DMS53 (cell line): ENCODE data around the gene IRGC.
A peak's percentile ranks its signal among the peaks of the same experiment; 100 is the strongest.

Experiments used
- DNase-seq: peaks from one replicate; lab custom pipeline; 2025; lab: John Stamatoyannopoulos, UW

IRGC gene

GRCh38 chr19:43691755-43692154, 24.1 kb upstream of the IRGC start:
- peak; percentile 46 for DNase-seq

DNA sequence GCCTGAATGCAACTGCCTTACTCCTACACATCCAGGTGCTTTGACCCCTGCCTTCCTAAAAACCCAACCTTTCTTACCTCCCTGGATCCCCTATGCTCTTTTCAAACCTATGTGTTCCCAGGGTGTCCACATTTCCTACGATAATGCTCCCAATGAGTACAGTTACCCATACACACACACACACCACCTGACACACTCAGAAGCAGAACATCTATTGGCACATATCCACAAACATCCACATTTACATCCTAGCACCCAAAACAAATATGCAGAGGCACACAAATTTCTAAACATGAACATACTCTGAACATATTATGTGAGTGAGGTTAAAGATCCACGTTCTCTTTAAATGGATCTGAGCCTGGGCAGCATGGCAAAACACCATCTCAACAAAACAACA, 23.5 kb upstream of the IRGC start:
- DNase-seq, result no peak

DNA sequence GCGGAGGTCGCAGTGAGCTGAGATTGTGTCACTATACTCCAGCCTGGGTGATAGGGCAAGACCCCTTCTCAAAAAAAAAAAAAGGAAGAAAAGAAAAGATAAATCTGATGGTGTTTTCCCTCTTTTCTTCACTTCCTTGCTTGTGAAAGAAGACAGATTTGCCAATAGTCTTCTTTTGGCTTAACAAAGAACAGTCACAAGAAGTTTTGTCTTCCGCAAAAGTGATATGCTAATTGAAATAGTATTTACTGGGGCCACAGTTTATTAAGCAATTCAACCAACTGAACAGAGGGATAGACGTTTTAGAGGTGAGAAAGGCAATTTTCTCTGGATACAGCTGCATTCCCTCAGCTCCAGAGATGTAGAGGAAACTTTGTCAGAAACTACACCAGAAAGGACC, 23.0 kb upstream of the IRGC start:
- no peak for DNase-seq

GRCh38 chr19:43694553-43694952, 21.3 kb upstream of the IRGC start:
- DNase-seq, result peak; percentile 14

GRCh38 chr19:43695985-43696704, 19.7 kb upstream of the IRGC start:
- no peak for DNase-seq

DNA sequence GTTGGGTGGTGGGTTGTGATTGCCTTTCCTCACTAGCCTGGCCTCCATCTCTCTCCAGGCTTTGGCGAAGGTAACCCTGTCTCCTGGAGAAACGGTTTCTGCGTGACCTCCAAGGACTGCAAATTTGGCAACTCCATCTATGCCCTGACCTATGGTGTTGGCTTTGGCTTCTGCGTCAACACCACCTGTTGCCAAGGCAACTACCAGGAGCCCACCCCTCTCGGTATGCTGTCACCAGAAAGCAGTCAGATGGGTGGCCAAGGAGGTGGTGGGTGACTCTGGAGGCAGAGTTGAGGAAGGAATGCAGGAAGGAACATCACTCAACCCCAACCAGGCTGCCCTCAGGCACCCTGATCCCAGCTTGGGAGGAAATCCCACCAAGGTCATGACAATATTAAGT, 18.6 kb upstream of the IRGC start:
- no peak for DNase-seq

DNA sequence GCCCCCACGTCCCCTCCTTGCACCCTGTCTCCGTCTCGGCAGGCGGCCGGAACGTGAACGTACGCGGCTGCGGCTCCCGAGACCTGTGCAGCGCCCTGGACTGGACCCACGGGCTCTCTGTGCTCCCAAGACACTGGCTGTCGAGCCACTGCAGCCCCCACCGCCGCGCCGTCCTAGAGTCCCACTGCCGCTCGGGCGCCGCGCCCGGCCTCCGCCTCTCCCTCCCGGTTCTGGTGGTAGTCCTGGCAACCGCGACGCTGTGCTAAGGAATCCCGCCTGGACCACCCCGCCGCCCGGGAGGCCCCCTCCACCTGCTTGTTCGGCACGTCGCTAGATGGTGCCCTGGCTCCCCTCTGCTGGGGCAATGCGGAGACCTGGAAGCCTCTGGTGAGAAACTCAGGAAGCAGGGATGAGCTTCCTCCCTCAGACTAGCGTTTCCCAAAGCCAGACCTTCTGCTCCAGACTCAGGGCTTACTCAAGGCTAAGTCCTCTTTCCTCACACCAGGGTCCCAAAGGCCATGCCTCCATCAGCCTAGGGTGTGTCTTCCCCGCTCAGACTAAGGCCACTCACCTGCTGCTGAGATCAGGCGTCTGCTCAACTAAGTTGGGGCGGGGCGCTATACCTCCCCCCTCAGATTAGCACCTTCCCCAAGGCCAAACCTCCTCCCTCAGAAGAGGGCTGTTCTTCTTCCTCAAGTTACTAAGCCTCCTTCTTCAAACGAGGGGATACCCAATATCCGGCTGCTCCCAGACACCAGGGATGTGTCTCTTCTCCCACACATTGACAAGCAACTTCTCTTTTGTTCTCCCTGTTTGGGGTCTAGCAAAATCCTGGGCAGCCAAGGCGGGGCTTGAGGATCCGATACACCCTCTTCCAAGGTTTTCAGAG, 16.1 kb upstream of the IRGC start:
- DNase-seq, result peak; percentile 62

DNA sequence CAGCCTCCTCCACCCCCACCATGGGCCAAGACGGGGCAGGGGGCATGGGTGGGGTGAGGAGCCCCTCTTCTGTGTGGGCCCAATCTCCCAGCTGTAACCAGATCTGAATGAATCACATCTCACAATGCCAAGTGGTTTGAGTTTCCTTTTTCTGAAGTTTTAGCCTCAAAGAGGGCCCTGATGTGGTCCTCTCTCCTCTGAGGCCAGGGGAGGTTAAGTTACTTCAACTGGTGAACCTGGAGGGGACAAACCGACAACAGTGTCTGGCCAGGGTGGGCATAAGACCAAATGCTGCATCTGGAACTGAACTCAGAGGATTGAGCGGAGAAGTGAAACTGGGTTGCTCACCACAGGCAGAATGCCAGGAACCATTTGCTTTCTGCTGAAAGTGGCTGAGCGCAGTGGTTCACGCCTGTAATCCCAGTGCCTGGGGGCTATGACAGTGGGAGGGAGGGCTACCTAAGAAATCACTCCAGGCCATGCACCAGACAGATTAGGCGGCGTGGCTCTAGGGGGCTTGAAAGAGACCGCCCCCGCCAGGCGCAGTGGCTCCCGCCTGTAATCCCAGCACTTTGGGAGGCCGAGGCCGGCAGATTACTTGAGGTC, 15.4 kb upstream of the IRGC start:
- DNase-seq, result no peak

DNA sequence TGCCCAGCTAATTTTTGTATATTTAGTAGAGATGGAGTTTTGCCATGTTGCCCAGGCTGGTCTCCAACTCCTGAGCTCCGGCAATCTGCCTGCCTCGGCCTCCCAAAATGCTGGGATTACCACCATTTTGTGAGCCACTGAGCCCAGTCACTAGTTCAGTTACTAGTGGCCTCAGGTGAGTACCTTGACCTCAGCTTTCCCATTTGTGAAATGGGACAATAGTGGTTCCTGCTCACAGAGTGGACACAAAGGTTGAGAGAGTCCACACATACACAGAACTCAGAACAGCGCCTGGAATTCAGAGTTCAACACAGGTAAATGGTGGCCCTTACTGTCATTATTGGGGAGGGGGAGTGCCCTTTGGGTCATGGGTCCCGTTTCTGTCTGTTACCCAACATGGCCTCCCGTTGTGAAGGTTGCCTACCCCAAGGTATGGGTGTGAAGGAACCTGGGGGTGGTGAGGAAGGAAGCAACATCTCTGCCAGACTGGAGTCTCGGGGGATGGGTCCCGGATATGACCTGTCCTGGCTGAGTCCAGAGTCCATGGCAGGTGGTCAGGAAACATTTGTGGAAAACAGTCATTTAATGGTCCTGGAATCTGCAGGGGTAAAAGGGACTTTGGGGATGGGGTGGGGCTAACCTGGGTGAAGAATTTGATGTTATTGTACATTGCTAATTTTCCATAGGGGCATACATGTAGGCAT, 11.7 kb upstream of the IRGC start:
- peak; percentile 63 for DNase-seq

DNA sequence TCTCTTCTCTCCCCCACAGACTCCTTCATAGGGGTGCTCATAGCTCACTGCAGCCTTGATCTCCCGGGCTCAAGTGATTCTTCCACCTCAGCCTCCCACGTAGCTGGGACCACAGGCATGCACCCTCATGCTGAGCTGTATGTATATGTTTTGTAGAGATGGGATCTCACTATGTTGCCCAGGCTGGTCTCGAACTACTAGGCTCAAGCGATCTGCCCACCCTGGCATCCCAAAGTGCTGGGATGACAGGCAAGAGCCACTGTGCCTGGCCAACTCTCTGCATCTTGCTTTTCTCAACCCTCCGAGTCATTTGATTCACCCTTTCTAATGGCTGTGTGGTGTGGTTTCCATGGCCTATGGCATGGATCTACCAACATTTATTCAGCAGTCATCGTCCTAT, 10.1 kb upstream of the IRGC start:
- no peak for DNase-seq

- DNase-seq, result no peak
Observed at GRCh38 chr19:43707158-43707712, 8.6 kb upstream of the IRGC start.

- DNase-seq, result no peak
Observed at GRCh38 chr19:43708716-43709115, 7.2 kb upstream of the IRGC start.

DNA sequence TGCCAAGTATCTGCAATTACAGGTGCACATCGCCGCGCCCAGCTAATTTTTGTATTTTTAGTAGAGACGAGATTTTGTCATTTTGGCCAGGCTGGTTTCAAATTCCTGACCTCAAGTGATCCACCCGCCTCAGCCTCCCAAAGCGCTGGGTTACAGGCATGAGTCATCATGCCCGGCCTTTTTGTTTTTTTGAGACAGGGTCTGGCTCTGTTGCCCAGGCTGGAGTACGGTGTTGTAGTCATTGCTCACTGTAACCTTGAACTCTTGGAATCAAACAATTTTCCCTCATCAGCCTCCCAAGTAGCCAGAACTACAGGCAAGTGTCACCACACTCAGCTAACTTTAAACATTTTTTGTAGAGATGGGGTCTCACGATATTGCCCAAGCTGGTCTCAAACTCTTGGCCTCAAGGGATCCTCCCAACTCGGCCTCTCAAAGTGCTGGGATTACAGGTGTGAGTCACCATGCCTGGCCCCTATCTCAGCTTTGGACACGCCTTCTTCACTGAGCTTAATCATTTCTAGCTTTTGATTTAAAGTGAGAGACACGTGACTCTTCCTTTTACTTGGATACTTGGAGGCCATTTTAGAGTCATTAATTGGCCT, 4.0 kb upstream of the IRGC start:
- DNase-seq, result peak; percentile 25

DNA sequence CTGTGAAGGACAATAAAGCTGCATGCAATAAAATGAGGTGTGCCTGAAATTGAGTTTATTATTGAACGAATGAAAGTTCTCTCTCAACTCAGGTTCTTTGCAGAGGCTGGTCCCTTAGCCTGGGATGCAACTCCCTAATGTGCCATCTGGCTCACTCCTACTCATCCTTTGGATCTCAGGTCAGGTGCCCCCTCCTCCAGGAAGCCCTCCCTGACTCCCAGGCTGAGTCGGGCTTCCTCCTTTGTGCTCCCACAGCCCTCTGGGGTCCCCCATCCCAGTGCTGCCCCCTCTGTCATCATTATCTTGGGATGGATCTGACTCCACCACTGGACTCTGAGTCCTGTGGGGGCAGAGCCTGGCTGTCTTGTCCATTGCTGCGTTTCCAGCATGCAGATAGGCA, 2.7 kb upstream of the IRGC start:
- DNase-seq, result no peak

GRCh38 chr19:43718627-43719377, 2.9 kb downstream of the IRGC start:
- peak; percentile 33 for DNase-seq

DNA sequence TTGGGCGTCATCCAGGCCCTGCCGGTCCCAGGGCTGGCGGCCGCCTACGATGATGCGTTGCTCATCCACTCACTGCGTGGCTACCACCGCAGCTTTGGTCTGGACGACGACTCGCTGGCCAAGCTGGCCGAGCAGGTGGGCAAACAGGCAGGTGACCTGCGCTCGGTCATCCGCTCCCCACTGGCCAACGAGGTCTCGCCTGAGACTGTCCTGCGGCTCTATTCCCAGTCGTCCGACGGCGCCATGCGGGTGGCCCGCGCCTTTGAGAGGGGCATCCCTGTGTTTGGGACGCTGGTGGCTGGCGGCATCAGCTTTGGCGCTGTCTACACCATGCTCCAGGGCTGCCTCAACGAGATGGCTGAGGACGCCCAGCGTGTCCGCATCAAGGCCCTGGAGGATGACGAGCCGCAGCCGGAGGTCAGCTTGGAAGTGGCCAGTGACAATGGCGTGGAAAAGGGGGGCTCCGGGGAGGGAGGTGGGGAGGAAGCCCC, 3.5 kb downstream of the IRGC start:
- DNase-seq, result peak; percentile 38

GRCh38 chr19:43719918-43720317, 4.0 kb downstream of the IRGC start:
- no peak for DNase-seq

GRCh38 chr19:43720936-43721335, 5.1 kb downstream of the IRGC start:
- DNase-seq, result no peak

GRCh38 chr19:43721469-43722048, 5.7 kb downstream of the IRGC start:
- no peak for DNase-seq

- DNase-seq, result no peak
Observed at GRCh38 chr19:43723588-43723987, 7.7 kb downstream of the IRGC start.
